ENCODE results near the gene SCMH1.

Gene SCMH1

GRCh38 chr1:40980068-40980452 lies 262.0 kb downstream of the SCMH1 start:
- DNase-seq (ENCODE audit: low read depth), result no peak
- no peak for TF ChIP-seq CTCF (IDR thresholded peaks at IDR 0.05; ENCODE audit: insufficient read depth, low read depth, low read length, missing control alignments)
- peak overlapping the region; percentile 82 for H3K4me3 ChIP-seq (ENCODE audit: low read depth, low read length)

GRCh38 chr1:40979241-40980067 lies 262.7 kb downstream of the SCMH1 start, which contains the start of gene CTPS1:
Gene CTPS1, plus strand, starts transcription at chr1:40979696. Its CDS starts 3,595 bp downstream, at chr1:40983291.
- peak; percentile 36 for TF ChIP-seq CTCF (IDR thresholded peaks at IDR 0.05; ENCODE audit: insufficient read depth, low read depth, low read length, missing control alignments)
- peak within 1 kb of the TSS; percentile 82 for H3K4me3 ChIP-seq (ENCODE audit: low read depth, low read length)
- peak; percentile 97 for DNase-seq (ENCODE audit: low read depth)

GRCh38 chr1:40978886-40979240 lies 263.2 kb downstream of the SCMH1 start:
- no peak for DNase-seq (ENCODE audit: low read depth)
- no peak for TF ChIP-seq CTCF (IDR thresholded peaks at IDR 0.05; ENCODE audit: insufficient read depth, low read depth, low read length, missing control alignments)
- H3K4me3 ChIP-seq (ENCODE audit: low read depth, low read length), result peak overlapping the region; percentile 82

GRCh38 chr1:40977716-40978115 lies 264.4 kb downstream of the SCMH1 start:
- TF ChIP-seq CTCF (IDR thresholded peaks at IDR 0.05; ENCODE audit: insufficient read depth, low read depth, low read length, missing control alignments), result no peak
- DNase-seq (ENCODE audit: low read depth), result no peak
- no peak overlapping the region for H3K4me3 ChIP-seq (ENCODE audit: low read depth, low read length)

All from GM12865 (cell line).